ENCODE data around the gene U2AF1L4.

Gene U2AF1L4, protein sequence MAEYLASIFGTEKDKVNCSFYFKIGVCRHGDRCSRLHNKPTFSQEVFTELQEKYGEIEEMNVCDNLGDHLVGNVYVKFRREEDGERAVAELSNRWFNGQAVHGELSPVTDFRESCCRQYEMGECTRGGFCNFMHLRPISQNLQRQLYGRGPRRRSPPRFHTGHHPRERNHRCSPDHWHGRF

DNA sequence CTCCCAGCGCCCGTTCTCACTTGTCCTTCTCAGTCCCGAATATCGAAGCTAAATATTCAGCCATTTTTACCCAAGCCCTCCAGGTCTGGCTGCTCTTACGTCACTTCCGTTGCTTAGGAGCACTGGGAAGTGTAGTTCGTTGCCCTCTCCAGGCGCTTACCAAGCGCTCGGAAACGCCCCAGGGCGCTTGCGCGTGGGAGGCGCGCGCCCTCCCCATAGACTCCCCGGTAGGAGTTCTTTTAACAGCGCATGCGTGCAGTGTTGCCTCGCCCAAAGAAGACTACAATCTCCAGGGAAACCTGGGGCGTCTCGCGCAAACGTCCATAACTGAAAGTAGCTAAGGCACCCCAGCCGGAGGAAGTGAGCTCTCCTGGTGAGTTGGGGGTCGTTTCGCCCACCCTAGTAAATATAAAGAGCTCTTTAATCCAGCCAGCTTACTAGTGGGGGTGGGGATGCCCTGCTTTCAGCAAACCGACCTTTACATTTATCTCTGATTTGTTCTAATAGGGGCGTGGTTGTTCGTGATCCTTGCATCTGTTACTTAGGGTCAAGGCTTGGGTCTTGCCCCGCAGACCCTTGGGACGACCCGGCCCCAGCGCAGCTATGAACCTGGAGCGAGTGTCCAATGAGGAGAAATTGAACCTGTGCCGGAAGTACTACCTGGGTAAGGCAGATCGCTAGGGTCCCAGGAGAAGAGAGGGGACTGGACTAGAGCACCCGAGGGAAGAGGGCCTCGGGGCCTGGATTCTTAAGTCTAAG lies at the start of gene U2AF1L4, which contains the start of gene PSENEN:
TSS of gene U2AF1L4 (minus strand) at position 91 of the 759 bp plus-strand sequence. CDS start at position 64, 27 bp downstream.
TSS of gene PSENEN (plus strand) at position 324 of the 759 bp plus-strand sequence. CDS start at position 604, 280 bp downstream.
- peak; percentile 98 for DNase-seq

DNA sequence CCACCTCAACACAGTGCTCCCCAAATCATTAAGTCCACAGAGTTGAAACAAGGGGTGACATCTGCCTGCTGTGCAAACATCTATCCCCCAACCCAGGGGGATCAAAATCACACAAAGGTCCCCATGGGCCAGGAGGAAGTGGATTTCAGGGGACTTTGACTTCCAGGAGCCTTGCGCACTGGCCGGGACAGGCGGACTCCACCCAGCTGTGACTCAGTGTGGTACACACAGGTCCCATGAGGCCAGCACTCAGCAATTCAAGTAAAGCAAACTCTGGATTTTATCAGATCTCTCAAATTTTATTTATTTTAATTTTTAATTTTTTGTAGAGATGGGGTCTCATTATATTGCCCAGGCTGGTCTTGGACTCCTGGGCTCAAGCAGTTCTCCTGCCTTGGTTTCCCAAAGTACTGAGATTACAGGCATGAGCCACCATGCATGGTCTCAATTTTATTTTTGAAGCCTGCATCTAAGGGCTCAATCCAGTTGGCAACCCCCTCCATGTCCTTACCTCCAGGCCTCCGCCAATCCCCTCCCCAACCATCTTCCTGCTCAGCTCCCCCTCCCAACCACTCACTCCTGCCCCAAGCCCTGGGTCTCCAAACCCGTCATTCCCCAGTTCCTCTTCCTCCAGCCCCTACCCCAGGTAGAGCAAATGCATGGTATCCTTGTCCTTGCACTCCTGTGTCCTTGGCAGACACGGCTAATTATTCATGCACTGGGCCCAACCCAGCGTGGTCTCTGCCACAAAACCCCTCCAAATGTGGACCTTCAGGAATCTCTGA lies 48.4 kb upstream of the U2AF1L4 start:
- DNase-seq, result no peak

- no peak for DNase-seq
These were observed 47.7 kb upstream of the U2AF1L4 start for GRCh38 chr19:35792888-35793287.

GRCh38 chr19:35792312-35792711 lies 47.1 kb upstream of the U2AF1L4 start:
- DNase-seq, result no peak

DNA sequence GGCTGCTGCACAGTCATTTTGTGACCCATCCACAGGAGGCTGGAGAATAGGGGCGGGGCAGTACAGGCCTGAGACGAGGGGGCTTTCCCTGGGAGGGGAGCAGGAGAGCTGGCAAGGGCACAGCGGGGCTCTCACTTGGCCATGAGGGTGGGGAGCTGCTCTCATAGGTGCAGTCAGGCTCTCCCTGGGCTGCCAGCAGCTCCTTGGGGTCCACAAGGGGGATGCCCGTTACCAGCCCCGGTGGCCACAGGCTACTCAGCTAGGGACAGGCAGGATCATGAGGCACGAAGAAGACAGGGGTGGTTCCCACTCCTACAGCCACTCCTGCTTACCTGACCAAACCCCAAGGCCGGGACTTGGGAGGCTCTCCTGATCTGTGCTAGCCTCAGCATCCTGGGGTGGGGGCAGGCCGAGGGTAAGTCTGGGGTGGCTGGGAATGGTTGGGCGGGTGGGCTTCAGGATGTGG lies 46.6 kb upstream of the U2AF1L4 start:
- DNase-seq, result no peak

GRCh38 chr19:35790981-35791813 lies 46.0 kb upstream of the U2AF1L4 start:
- no peak for DNase-seq

- DNase-seq, result no peak
These were observed 45.0 kb upstream of the U2AF1L4 start for GRCh38 chr19:35789978-35790944.

GRCh38 chr19:35789195-35789977 lies 44.2 kb upstream of the U2AF1L4 start:
- no peak for DNase-seq

GRCh38 chr19:35788205-35788960 lies 43.2 kb upstream of the U2AF1L4 start:
- DNase-seq, result no peak

GRCh38 chr19:35787227-35787799 lies 42.1 kb upstream of the U2AF1L4 start:
- no peak for DNase-seq

- DNase-seq, result no peak
These were observed 41.3 kb upstream of the U2AF1L4 start for GRCh38 chr19:35786299-35787160.

- no peak for DNase-seq
These were observed 40.1 kb upstream of the U2AF1L4 start for GRCh38 chr19:35785339-35785627.

- DNase-seq, result no peak
These were observed 39.5 kb upstream of the U2AF1L4 start for GRCh38 chr19:35784503-35785338.

- no peak for DNase-seq
These were observed 38.5 kb upstream of the U2AF1L4 start for GRCh38 chr19:35783469-35784434.

- no peak for DNase-seq
These were observed 37.4 kb upstream of the U2AF1L4 start for GRCh38 chr19:35782589-35782988.

- no peak for DNase-seq
These were observed 36.4 kb upstream of the U2AF1L4 start for GRCh38 chr19:35781650-35782049.
